Neuronal stem cell (in vitro differentiated cells): ENCODE results near the gene PUM2. TPM values are rescaled to one million over a fixed set of nuclear protein-coding genes. Genes with fewer than 3 reads are reported as not detected.

ENCODE experiments used
- DNase-seq: peaks from one replicate; pipeline ENCODE4 v3.0.0-alpha.2; 2013; ENCODE audit warnings: low spot score
- H2AFZ ChIP-seq: one replicate; pipeline ENCODE4 v1.6.1; 2013; ENCODE audit warnings: mild to moderate bottlenecking, low read length, inconsistent platforms
- H2AK5ac ChIP-seq: 2 replicates; pipeline ENCODE4 v1.6.1; 2013; ENCODE audit warnings: low read depth, mild to moderate bottlenecking, inconsistent platforms, low read length, moderate library complexity, mixed read lengths
- H2BK120ac ChIP-seq: 2 replicates; pipeline ENCODE4 v1.6.1; 2013; ENCODE audit warnings: low read depth, mild to moderate bottlenecking, inconsistent platforms, low read length, moderate library complexity, mixed read lengths
- H2BK12ac ChIP-seq: one replicate; pipeline ENCODE4 v1.6.1; 2013; ENCODE audit warnings: low read length, inconsistent platforms
- H2BK15ac ChIP-seq: 2 replicates; pipeline ENCODE4 v1.6.1; 2013; ENCODE audit warnings: mild to moderate bottlenecking, low read length, inconsistent platforms, mixed read lengths
- H2BK5ac ChIP-seq: one replicate; pipeline ENCODE4 v1.6.1; 2013; ENCODE audit warnings: inconsistent platforms, mild to moderate bottlenecking, low read length, moderate library complexity
- H3K14ac ChIP-seq: one replicate; pipeline ENCODE4 v1.6.1; 2013; ENCODE audit warnings: low read length, inconsistent platforms
- H3K18ac ChIP-seq: 2 replicates; pipeline ENCODE4 v1.6.1; 2013; ENCODE audit warnings: low read length, inconsistent platforms
- H3K23ac ChIP-seq: 2 replicates; pipeline ENCODE4 v1.6.1; 2013; ENCODE audit warnings: low read depth, mild to moderate bottlenecking, mixed read lengths, low read length, inconsistent platforms; ENCODE audit not compliant: poor library complexity
- H3K27ac ChIP-seq: replicated peaks from 3 replicates; pipeline ENCODE4 v1.5.1; 2013; ENCODE audit warnings: low read length, inconsistent platforms
- H3K27me3 ChIP-seq, 3 experiments: 2 replicates each; pipeline ENCODE4 v1.6.1; 2013; ENCODE audit warnings: low read length in 3 of 3, mild to moderate bottlenecking in 2 of 3, inconsistent platforms in 1 of 3, low read depth in 1 of 3, mixed read lengths in 1 of 3, moderate library complexity in 1 of 3; ENCODE audit not compliant: control insufficient read depth in 3 of 3, insufficient read depth in 3 of 3
- H3K36me3 ChIP-seq, 2 donors: replicated peaks in 1 of 2; 2 replicates each; pipeline ENCODE4 v1.6.1; 2013; ENCODE audit warnings: low read length in 2 of 2; ENCODE audit not compliant: control insufficient read depth in 2 of 2, insufficient read depth in 2 of 2
- H3K4ac ChIP-seq: 2 replicates; pipeline ENCODE4 v1.6.1; 2013; ENCODE audit warnings: inconsistent platforms, mild to moderate bottlenecking, low read length, moderate library complexity
- H3K4me1 ChIP-seq, 2 donors: 1 replicate in 1 of 2; 2 replicates in 1 of 2; pipeline ENCODE4 v1.6.1; 2013; ENCODE audit warnings: low read length in 2 of 2, low read depth in 1 of 2; ENCODE audit not compliant: control insufficient read depth in 2 of 2, insufficient read depth in 1 of 2
- H3K4me2 ChIP-seq: one replicate; pipeline ENCODE4 v1.6.1; 2013; ENCODE audit warnings: mild to moderate bottlenecking, low read length, inconsistent platforms; ENCODE audit not compliant: insufficient read depth, poor library complexity, severe bottlenecking
- H3K4me3 ChIP-seq, 2 donors: 2 replicates each; pipeline ENCODE4 v1.5.1; 2013; ENCODE audit warnings: low read length in 2 of 2, mild to moderate bottlenecking in 2 of 2, inconsistent platforms in 1 of 2, moderate library complexity in 1 of 2
- H3K79me1 ChIP-seq: one replicate; pipeline ENCODE4 v1.6.1; 2013; ENCODE audit warnings: low read depth, mild to moderate bottlenecking, inconsistent platforms, low read length, moderate library complexity
- H3K9ac ChIP-seq: one replicate; pipeline ENCODE4 v1.6.1; 2013; ENCODE audit warnings: mild to moderate bottlenecking, low read depth, low read length, inconsistent platforms; ENCODE audit not compliant: poor library complexity
- H3K9me3 ChIP-seq, 2 donors: replicated peaks in 1 of 2; 2 replicates each; pipeline versions ENCODE3 to v1.6.1; 2013; ENCODE audit warnings: low read length in 2 of 2, mild to moderate bottlenecking in 2 of 2, inconsistent platforms in 1 of 2, low read depth in 1 of 2, mixed read lengths in 1 of 2, moderate library complexity in 1 of 2; ENCODE audit not compliant: control insufficient read depth in 2 of 2, insufficient read depth in 1 of 2
- H4K8ac ChIP-seq: one replicate; pipeline ENCODE4 v1.6.1; 2013; ENCODE audit warnings: low read depth, mild to moderate bottlenecking, inconsistent platforms, low read length, moderate library complexity
- H4K91ac ChIP-seq: one replicate; pipeline ENCODE4 v1.6.1; 2013; ENCODE audit warnings: low read length, low read depth, mild to moderate bottlenecking, inconsistent platforms; ENCODE audit not compliant: poor library complexity
- WGBS, 2 donors: extraction: QIAGEN DNeasy Blood & Tissue Kit; methylation state at CpG; one replicate each; pipeline ENCODE4 v1.1.7; 2013; ENCODE audit warnings: missing lambda C conversion rate in 2 of 2, mixed read lengths in 1 of 2; ENCODE audit not compliant: insufficient read length in 2 of 2, insufficient replicate concordance in 1 of 2; ENCODE audit errors: extremely low coverage in 2 of 2; 5-methylcytosine and 5-hydroxymethylcytosine counted together
- polyA plus RNA-seq, 2 experiments: library from polyadenylated mRNA; stranded (reverse); fragments of 200-250 nt; gene quantifications; one replicate each; pipeline ENCODE4 v1.2.3, GENCODE V29; 2013

Gene PUM2
- 43.5 TPM for polyA plus RNA-seq (2013, experiment 1 of 2)
- 45.1 TPM for polyA plus RNA-seq (2013, experiment 2 of 2)

DNA sequence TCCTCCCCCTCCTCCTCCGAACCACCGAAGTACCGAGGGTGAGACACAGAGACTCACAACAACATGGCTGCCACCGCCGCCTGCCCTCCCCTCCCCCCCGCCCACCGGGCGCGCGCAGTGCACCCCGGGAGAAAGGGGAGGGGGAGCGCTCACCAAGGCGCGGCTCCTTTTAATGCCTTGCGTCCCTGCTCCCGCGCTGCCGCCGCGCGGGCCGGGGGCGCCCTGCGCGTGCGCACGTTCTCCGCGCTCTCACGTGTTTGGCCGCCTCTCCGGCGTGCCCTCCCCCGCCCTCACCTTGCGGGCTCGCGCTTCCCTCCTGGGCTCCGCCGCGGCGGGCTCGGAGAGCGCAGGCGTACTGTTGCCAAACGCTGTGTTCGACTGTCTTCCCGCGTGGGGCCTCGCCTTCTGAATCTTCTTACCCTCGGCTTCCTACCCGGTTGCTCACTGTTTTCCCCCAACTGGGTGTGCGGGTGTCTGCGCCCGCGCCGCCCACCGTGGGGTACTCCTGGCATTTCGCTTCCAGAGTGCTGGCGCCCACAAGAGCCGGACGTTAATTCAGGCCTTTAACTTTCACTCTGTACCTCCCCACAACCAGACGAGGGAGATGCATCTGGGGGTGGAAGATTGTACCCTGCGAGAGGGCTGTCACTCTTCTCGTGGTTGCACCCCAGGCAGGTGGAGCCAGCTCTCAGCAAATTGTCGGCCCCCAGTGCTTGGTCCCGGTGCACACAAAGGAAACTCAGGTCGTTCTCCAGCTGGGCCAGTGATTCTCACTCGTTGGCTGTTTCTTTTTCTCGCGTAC, at the start of gene PUM2:
PUM2 (minus strand) TSS at position 92 of the 802 bp plus-strand sequence. CDS start 23,484 bp downstream, outside the sequence.
- peak; percentile 97 for DNase-seq
- Histone ChIP-seq H3K9ac (peak within 1 kb of the TSS; percentile 100), H3K23ac (peak within 1 kb of the TSS; percentile 99), H2AK5ac (peak within 1 kb of the TSS; percentile 98), H3K14ac (no peak within 1 kb of the TSS), H3K4ac (peak within 1 kb of the TSS; percentile 97), H3K27ac (peak within 1 kb of the TSS; percentile 100), H2BK12ac (no peak within 1 kb of the TSS), H4K8ac (no peak within 1 kb of the TSS), H3K4me2 (peak within 1 kb of the TSS; percentile 70), H3K36me3 (peaks cover 0 to 31% of the 10 kb centered on the region in 2 donors), H2AFZ (peak within 1 kb of the TSS; percentile 91), H4K91ac (peak within 1 kb of the TSS; percentile 96), H3K27me3 (no peaks in the 10 kb centered on the region), H2BK15ac (peak within 1 kb of the TSS; percentile 43), H3K4me3 (peak within 1 kb of the TSS; percentile 94 to 100), H3K4me1 (peaks cover 18 to 21% of the 10 kb centered on the region in 2 donors), H3K79me1 (no peaks in the 10 kb centered on the region), H3K9me3 (peaks cover 0 to 5% of the 10 kb centered on the region in 2 donors), H2BK5ac (peak within 1 kb of the TSS; percentile 99), H2BK120ac (no peak within 1 kb of the TSS), H3K18ac (peak within 1 kb of the TSS; percentile 100)
- no CpG with 5 or more reads among the region's 70 CpGs for WGBS, 2 donors

DNA sequence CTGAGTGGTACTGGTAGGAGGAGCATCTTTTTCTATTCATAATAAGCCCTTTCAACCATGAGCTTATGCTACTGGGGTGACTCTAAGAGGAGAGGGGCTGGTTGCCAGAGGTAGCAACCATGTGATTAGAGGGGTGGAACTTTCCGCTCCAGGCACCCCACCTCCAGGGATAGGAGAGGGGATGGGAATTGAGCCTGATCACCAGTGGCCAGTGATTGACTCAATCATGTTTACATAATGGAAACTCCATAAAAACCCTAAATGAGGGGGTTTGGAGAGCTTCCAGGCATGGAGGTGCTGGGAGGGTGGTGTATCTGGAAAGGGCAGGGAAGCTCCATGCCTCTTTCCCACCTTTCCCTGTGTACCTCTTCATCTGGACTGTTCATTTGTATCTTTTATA, 49.7 kb upstream of the PUM2 start:
- no CpG with 5 or more reads among the region's 1 CpG for WGBS, 2 donors
- H2AFZ ChIP-seq = no peak overlapping the region
- H2BK120ac ChIP-seq = no peak overlapping the region
- H3K4me3 ChIP-seq = no peak overlapping the region
- H3K23ac ChIP-seq = no peak overlapping the region
- no peak overlapping the region for H3K9ac ChIP-seq
- H2AK5ac ChIP-seq = no peak overlapping the region
- H3K4me1 ChIP-seq = no peaks in the 10 kb centered on the region
- no peaks in the 10 kb centered on the region for H3K9me3 ChIP-seq
- peaks cover 0 to 19% (median 0%) of the 10 kb centered on the region in 3 experiments for H3K27me3 ChIP-seq
- no peak overlapping the region for H2BK5ac ChIP-seq
- no peaks in the 10 kb centered on the region for H3K36me3 ChIP-seq
- no peak overlapping the region for H3K4me2 ChIP-seq
- DNase-seq = no peak
- no peak overlapping the region for H3K18ac ChIP-seq
- no peak overlapping the region for H3K27ac ChIP-seq
- no peak overlapping the region for H2BK15ac ChIP-seq
- H4K91ac ChIP-seq = no peak overlapping the region
- no peak overlapping the region for H4K8ac ChIP-seq
- no peak overlapping the region for H3K14ac ChIP-seq
- H3K79me1 ChIP-seq = no peaks in the 10 kb centered on the region
- no peak overlapping the region for H3K4ac ChIP-seq
- H2BK12ac ChIP-seq = no peak overlapping the region

- H3K79me1 ChIP-seq = no peaks in the 10 kb centered on the region
- no peak overlapping the region for H2BK120ac ChIP-seq
- H3K4me1 ChIP-seq = no peaks in the 10 kb centered on the region
- no peak overlapping the region for H3K4me3 ChIP-seq
- H3K36me3 ChIP-seq = no peaks in the 10 kb centered on the region
- no peak overlapping the region for H4K8ac ChIP-seq
- no peaks in the 10 kb centered on the region for H3K9me3 ChIP-seq
- H2AFZ ChIP-seq = no peak overlapping the region
- H2AK5ac ChIP-seq = no peak overlapping the region
- H3K27me3 ChIP-seq = peaks cover 0 to 21% (median 0%) of the 10 kb centered on the region in 3 experiments
- WGBS, 2 donors = no CpG with 5 or more reads among the region's 7 CpGs
- H3K4ac ChIP-seq = no peak overlapping the region
- DNase-seq = no peak
- H3K27ac ChIP-seq = no peak overlapping the region
- H3K18ac ChIP-seq = no peak overlapping the region
- H3K9ac ChIP-seq = no peak overlapping the region
- no peak overlapping the region for H2BK5ac ChIP-seq
- no peak overlapping the region for H3K14ac ChIP-seq
- H4K91ac ChIP-seq = no peak overlapping the region
- H3K23ac ChIP-seq = no peak overlapping the region
- no peak overlapping the region for H2BK15ac ChIP-seq
- H3K4me2 ChIP-seq = no peak overlapping the region
- no peak overlapping the region for H2BK12ac ChIP-seq
Measured at GRCh38 chr2:20398956-20399567, 48.4 kb upstream of the PUM2 start.

- Histone ChIP-seq H3K23ac (no peak overlapping the region), H3K18ac (no peak overlapping the region), H3K9ac (no peak overlapping the region), H4K8ac (no peak overlapping the region), H4K91ac (no peak overlapping the region), H3K36me3 (no peaks in the 10 kb centered on the region), H3K4ac (no peak overlapping the region), H3K27me3 (peaks cover 0 to 19% (median 0%) of the 10 kb centered on the region in 3 experiments), H3K27ac (no peak overlapping the region), H2BK12ac (no peak overlapping the region), H3K79me1 (no peaks in the 10 kb centered on the region), H2BK5ac (no peak overlapping the region), H2BK15ac (no peak overlapping the region), H3K9me3 (no peaks in the 10 kb centered on the region), H3K4me1 (no peaks in the 10 kb centered on the region), H3K4me2 (no peak overlapping the region), H2AFZ (no peak overlapping the region), H3K14ac (no peak overlapping the region), H3K4me3 (no peak overlapping the region), H2BK120ac (no peak overlapping the region), H2AK5ac (no peak overlapping the region)
- no CpG with 5 or more reads among the region's 5 CpGs for WGBS, 2 donors
- no peak for DNase-seq
Measured at GRCh38 chr2:20397811-20398447, 47.3 kb upstream of the PUM2 start.
